Measurements from ENCODE around the gene PATE1. TPM values are rescaled to one million over a fixed set of nuclear protein-coding genes. Genes with fewer than 3 reads are reported as not detected.

The PATE1 gene
- total RNA-seq, 2 donors from 2014 or later: not detected

DNA sequence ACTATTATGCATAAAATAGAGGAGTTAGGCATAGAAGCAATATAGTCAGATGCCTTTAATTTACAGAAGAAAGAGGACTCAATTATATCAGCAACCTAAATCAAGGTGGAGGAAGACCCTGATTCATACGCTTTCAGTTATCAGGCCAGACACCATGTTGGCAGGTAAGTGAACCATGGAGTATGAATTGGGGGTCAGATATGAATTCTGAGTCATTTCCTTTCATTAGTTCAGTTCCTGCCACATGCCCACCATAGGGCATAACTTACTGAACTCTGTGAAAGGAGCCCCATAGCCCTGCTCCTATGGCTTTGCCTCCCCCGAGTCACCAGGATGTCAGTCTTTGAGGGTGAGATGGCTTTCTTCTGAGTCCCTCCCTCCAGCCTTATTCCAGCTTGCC, 17.4 kb downstream of the PATE1 start:
- Histone ChIP-seq H3K4me1 (no peaks in the 10 kb centered on the region), H3K36me3 (no peaks in the 10 kb centered on the region), H3K9ac (ENCODE audit: low read depth in 2 of 2, low read length in 2 of 2) (no peak overlapping the region), H3K4me3 (no peak overlapping the region), H3K27me3 (no peaks in the 10 kb centered on the region), H3K9me3 (no peaks in the 10 kb centered on the region), H3K27ac (no peak overlapping the region)
- intact Hi-C loops (cut with DNase I): no loop called here
- no peak for DNase-seq
- TF ChIP-seq, protein P1, sequence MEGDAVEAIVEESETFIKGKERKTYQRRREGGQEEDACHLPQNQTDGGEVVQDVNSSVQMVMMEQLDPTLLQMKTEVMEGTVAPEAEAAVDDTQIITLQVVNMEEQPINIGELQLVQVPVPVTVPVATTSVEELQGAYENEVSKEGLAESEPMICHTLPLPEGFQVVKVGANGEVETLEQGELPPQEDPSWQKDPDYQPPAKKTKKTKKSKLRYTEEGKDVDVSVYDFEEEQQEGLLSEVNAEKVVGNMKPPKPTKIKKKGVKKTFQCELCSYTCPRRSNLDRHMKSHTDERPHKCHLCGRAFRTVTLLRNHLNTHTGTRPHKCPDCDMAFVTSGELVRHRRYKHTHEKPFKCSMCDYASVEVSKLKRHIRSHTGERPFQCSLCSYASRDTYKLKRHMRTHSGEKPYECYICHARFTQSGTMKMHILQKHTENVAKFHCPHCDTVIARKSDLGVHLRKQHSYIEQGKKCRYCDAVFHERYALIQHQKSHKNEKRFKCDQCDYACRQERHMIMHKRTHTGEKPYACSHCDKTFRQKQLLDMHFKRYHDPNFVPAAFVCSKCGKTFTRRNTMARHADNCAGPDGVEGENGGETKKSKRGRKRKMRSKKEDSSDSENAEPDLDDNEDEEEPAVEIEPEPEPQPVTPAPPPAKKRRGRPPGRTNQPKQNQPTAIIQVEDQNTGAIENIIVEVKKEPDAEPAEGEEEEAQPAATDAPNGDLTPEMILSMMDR (IDR thresholded peaks at IDR 0.05): no peak

DNA sequence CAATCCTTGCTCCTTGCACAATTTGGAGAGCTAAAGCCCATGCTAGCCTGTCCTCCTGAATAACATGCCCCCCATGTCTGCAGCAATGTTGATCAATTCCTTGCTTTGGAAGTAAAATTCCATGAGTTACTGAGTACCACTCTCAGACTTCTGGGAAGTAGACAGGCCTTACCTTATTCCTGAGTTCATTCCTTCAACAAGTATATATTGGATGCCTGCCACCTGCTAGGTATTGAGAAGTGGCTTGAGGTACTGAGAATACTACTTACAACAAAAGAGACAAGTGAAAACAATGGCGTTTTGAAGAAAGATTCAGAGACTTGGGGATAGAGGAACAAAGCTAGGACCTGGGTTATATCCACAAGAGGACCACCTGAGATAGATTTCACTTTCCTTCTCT, 20.2 kb downstream of the PATE1 start:
- Histone ChIP-seq H3K9ac (ENCODE audit: low read depth in 2 of 2, low read length in 2 of 2) (no peak overlapping the region), H3K27me3 (no peaks in the 10 kb centered on the region), H3K4me1 (no peaks in the 10 kb centered on the region), H3K27ac (no peak overlapping the region), H3K4me3 (no peak overlapping the region), H3K9me3 (no peaks in the 10 kb centered on the region), H3K36me3 (no peaks in the 10 kb centered on the region)
- TF ChIP-seq, protein P1 (IDR thresholded peaks at IDR 0.05): no peak
- DNase-seq: no peak
- intact Hi-C loops (cut with DNase I): no loop called here

DNA sequence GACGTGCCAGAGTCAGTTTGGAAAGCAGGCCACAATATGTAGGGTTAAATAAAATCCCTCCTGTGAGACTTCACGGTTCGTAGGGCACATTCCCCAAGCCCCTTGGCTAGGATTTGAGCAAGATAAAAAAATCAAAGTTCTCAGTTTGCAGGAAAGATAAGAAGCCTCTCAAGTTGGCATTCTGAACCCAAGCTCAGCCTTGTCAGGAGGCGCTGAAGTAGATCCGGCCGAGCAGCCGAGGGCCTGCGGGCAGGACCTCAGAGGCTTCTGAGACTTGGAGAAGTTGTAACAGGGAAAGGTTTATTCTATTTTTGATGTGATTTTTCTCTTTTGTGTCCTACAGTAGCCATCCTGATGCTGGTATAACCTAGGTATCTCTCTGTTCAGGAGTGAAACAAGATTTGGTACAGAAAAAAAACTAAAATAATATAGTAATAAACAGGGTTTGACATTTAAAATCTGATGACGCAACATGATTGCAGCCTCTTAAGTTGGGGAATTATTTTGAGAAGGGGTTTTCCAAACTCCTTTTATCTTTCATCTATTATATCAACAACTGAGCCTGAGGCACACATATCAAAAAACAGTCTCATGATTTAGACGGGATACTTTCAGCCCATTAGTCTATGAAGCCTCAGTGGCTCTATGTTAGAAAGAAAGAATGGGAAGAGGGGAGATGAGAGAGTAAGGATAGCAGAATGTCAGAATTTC, 22.4 kb downstream of the PATE1 start:
- no peak overlapping the region for H3K4me3 ChIP-seq
- intact Hi-C loops (cut with DNase I): no loop called here
- H3K27ac ChIP-seq: no peak overlapping the region
- TF ChIP-seq, protein P1 (IDR thresholded peaks at IDR 0.05): no peak
- no peak overlapping the region for H3K9ac ChIP-seq (ENCODE audit: low read depth in 2 of 2, low read length in 2 of 2)
- H3K9me3 ChIP-seq: no peaks in the 10 kb centered on the region
- H3K36me3 ChIP-seq: no peaks in the 10 kb centered on the region
- H3K4me1 ChIP-seq: no peaks in the 10 kb centered on the region
- no peaks in the 10 kb centered on the region for H3K27me3 ChIP-seq
- no peak for DNase-seq

DNA sequence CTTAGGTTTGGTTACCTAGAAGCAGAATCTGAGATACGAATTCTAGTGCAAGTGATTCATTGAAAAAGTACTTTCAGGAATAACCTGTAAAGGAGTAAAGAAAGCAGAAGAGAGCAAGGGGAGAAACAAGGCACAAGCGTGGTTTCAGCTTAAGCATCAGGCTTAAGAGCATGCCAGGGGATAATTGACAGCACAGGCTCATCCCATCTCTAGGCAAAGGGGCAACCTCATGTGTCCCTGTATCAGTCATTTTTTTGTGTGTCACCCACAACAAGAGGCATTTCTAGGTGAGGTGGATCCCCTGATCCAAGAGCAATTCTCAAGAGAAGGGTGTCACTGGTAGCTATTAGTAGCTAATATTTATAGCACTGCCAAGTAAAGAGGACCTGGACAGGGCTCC, 24.5 kb downstream of the PATE1 start:
- Histone ChIP-seq H3K27me3 (no peaks in the 10 kb centered on the region), H3K4me1 (no peaks in the 10 kb centered on the region), H3K36me3 (no peaks in the 10 kb centered on the region), H3K9ac (ENCODE audit: low read depth in 2 of 2, low read length in 2 of 2) (no peak overlapping the region), H3K4me3 (no peak overlapping the region), H3K9me3 (no peaks in the 10 kb centered on the region), H3K27ac (no peak overlapping the region)
- intact Hi-C loops (cut with DNase I): no loop called here
- DNase-seq: no peak
- TF ChIP-seq, protein P1 (IDR thresholded peaks at IDR 0.05): no peak

DNA sequence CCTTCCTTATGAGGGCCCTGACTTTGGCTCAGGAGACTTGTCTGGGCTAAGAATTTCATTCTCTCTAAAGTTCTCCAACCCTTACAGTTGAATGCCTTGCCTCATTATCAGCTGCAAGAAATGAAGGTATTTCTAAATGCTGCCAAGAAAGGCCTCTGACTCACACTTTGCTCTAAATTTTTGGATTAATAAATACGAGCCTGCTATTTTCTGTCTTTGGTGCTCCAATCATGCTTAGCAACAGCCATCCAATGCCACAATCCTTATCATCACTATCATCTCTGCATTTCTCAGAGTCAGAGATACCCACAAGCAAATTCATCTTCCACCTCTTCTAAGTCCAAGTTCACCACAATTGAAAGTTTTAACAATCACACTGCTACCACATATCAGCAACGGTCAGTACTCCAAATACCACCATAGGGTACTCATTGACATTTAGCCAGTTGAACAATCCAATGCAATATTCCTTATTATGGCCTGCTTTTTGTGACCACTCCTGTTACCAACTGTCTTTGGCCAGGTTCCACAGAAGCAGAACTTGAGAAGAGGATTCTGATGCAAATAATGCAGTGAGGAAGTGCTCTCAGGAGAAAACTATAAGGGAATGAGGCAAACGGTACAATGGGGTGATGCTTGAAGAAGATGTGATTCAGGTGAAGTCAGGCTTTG, 26.9 kb downstream of the PATE1 start:
- H3K4me3 ChIP-seq: no peak overlapping the region
- H3K9ac ChIP-seq (ENCODE audit: low read depth in 2 of 2, low read length in 2 of 2): no peak overlapping the region
- no peak for DNase-seq
- H3K36me3 ChIP-seq: no peaks in the 10 kb centered on the region
- H3K27ac ChIP-seq: no peak overlapping the region
- no peaks in the 10 kb centered on the region for H3K4me1 ChIP-seq
- no peaks in the 10 kb centered on the region for H3K27me3 ChIP-seq
- no peaks in the 10 kb centered on the region for H3K9me3 ChIP-seq
- TF ChIP-seq, protein P1 (IDR thresholded peaks at IDR 0.05): no peak
- intact Hi-C loops (cut with DNase I): no loop called here
